SJSA1 (cell line): Measurements from ENCODE around the gene MALAT1. TPM values are rescaled to one million over a fixed set of nuclear protein-coding genes. Genes with fewer than 3 reads are reported as not detected.
"Not testable (repeated sequence)": the region's sequence is repeated elsewhere in the genome, so short reads cannot be mapped to it uniquely, and the experiment has no call there.

Experiments used
- DNase-seq, 2 experiments: peaks; one replicate each; pipeline ENCODE4 v3.0.0-alpha.2; 2015 to 2020; ENCODE audit warnings: low spot score in 2 of 2, low read depth in 1 of 2
- H3K27ac ChIP-seq: fragments of 250-450 bp; sonication (Bioruptor Pico); 2 replicates; pipeline ENCODE4 v1.5.1; 2020; ENCODE audit warnings: mild to moderate bottlenecking, moderate library complexity
- H3K27me3 ChIP-seq: fragments of 250-450 bp; sonication (Bioruptor Pico); replicated peaks from 2 replicates; pipeline ENCODE4 v1.5.1; 2020; ENCODE audit warnings: mild to moderate bottlenecking, moderate library complexity
- H3K36me3 ChIP-seq: fragments of 250-450 bp; sonication (Bioruptor Pico); 2 replicates; pipeline ENCODE4 v1.5.1; 2020; ENCODE audit warnings: mild to moderate bottlenecking
- H3K4me1 ChIP-seq: fragments of 250-450 bp; sonication (Bioruptor Pico); replicated peaks from 2 replicates; pipeline ENCODE4 v1.6.1; 2021; ENCODE audit warnings: mild to moderate bottlenecking
- H3K4me3 ChIP-seq: fragments of 250-450 bp; sonication (Bioruptor Pico); 2 replicates; pipeline ENCODE4 v1.5.1; 2020; ENCODE audit warnings: mild to moderate bottlenecking
- H3K9me3 ChIP-seq: fragments of 250-450 bp; sonication (Bioruptor Pico); replicated peaks from 2 replicates; pipeline ENCODE4 v1.5.1; 2020; ENCODE audit warnings: mild to moderate bottlenecking
- total RNA-seq: library from RNA; depleted of rRNA; stranded (reverse); fragments of >200 nt; shearing (Covaris generic); gene quantifications from 2 replicates; pipeline ENCODE4 v1.2.3, GENCODE V29; 2014

MALAT1 gene
- total RNA-seq, 1 experiment from 2014 or later: 2,210 TPM

GRCh38 chr11:65472588-65473277, 26.1 kb upstream of the MALAT1 start:
- H3K27ac ChIP-seq: peak overlapping the region; percentile 84
- H3K36me3 ChIP-seq: peaks cover 10% of the 10 kb centered on the region
- peaks cover 45% of the 10 kb centered on the region for H3K4me1 ChIP-seq
- not testable (repeated sequence) for DNase-seq, H3K9me3 ChIP-seq, H3K27me3 ChIP-seq, H3K4me3 ChIP-seq

- H3K36me3 ChIP-seq: peaks cover 10% of the 10 kb centered on the region
- H3K9me3 ChIP-seq: no peaks in the 10 kb centered on the region
- DNase-seq: peak in 1 of 2 experiments; percentile 48
- peaks cover 50% of the 10 kb centered on the region for H3K4me1 ChIP-seq
- no peak overlapping the region for H3K4me3 ChIP-seq
- H3K27ac ChIP-seq: peak overlapping the region; percentile 84
- no peaks in the 10 kb centered on the region for H3K27me3 ChIP-seq
These were observed 25.5 kb upstream of the MALAT1 start for GRCh38 chr11:65473278-65473860.

- H3K27ac ChIP-seq: no peak overlapping the region
- H3K9me3 ChIP-seq: no peaks in the 10 kb centered on the region
- no peak overlapping the region for H3K4me3 ChIP-seq
- peaks cover 65% of the 10 kb centered on the region for H3K4me1 ChIP-seq
- H3K27me3 ChIP-seq: no peaks in the 10 kb centered on the region
- no peak for DNase-seq
- H3K36me3 ChIP-seq: peaks cover 10% of the 10 kb centered on the region
These were observed 24.0 kb upstream of the MALAT1 start for GRCh38 chr11:65474864-65475263.

- Histone ChIP-seq H3K4me1 (peaks cover 75% of the 10 kb centered on the region), H3K9me3 (no peaks in the 10 kb centered on the region), H3K36me3 (peaks cover 10% of the 10 kb centered on the region), H3K27ac (peak overlapping the region; percentile 93), H3K4me3 (peak overlapping the region; percentile 66), H3K27me3 (no peaks in the 10 kb centered on the region)
- no peak for DNase-seq
These were observed 22.2 kb upstream of the MALAT1 start for GRCh38 chr11:65476632-65477148.

- H3K4me3 ChIP-seq: peak overlapping the region; percentile 66
- no peaks in the 10 kb centered on the region for H3K9me3 ChIP-seq
- peak; percentile 99 for DNase-seq
- H3K36me3 ChIP-seq: peaks cover 10% of the 10 kb centered on the region
- H3K27ac ChIP-seq: peak overlapping the region; percentile 93
- peaks cover 75% of the 10 kb centered on the region for H3K4me1 ChIP-seq
- no peaks in the 10 kb centered on the region for H3K27me3 ChIP-seq
These were observed 21.5 kb upstream of the MALAT1 start for GRCh38 chr11:65477149-65477965.

- Histone ChIP-seq H3K27ac (peak overlapping the region; percentile 65), H3K4me3 (no peak overlapping the region), H3K4me1 (peaks cover 67% of the 10 kb centered on the region), H3K9me3 (no peaks in the 10 kb centered on the region), H3K27me3 (no peaks in the 10 kb centered on the region), H3K36me3 (peaks cover 10% of the 10 kb centered on the region)
- no peak for DNase-seq
These were observed 20.3 kb upstream of the MALAT1 start for GRCh38 chr11:65478388-65479183.

GRCh38 chr11:65479184-65480145, 19.4 kb upstream of the MALAT1 start:
- H3K36me3 ChIP-seq: peaks cover 10% of the 10 kb centered on the region
- peaks cover 65% of the 10 kb centered on the region for H3K4me1 ChIP-seq
- H3K27ac ChIP-seq: peak overlapping the region; percentile 65
- H3K9me3 ChIP-seq: no peaks in the 10 kb centered on the region
- H3K27me3 ChIP-seq: no peaks in the 10 kb centered on the region
- DNase-seq: peak; percentile 86 to 88
- H3K4me3 ChIP-seq: no peak overlapping the region

GRCh38 chr11:65482306-65482850, 16.5 kb upstream of the MALAT1 start:
- DNase-seq: peak in 1 of 2 experiments; percentile 67
- H3K4me3 ChIP-seq: no peak overlapping the region
- H3K4me1 ChIP-seq: peaks cover 70% of the 10 kb centered on the region

GRCh38 chr11:65485920-65486219, 13.0 kb upstream of the MALAT1 start:
- peaks cover 72% of the 10 kb centered on the region for H3K4me1 ChIP-seq
- no peak overlapping the region for H3K4me3 ChIP-seq
- no peak for DNase-seq

More at GRCh38 chr11:65482306-65482850, 16.5 kb upstream of the MALAT1 start:
- Histone ChIP-seq H3K36me3 (no peaks in the 10 kb centered on the region), H3K27me3 (no peaks in the 10 kb centered on the region), H3K9me3 (no peaks in the 10 kb centered on the region), H3K27ac (peak overlapping the region; percentile 65)

GRCh38 chr11:65486570-65487466, 12.0 kb upstream of the MALAT1 start:
- Histone ChIP-seq H3K4me3 (no peak overlapping the region), H3K36me3 (no peaks in the 10 kb centered on the region), H3K27ac (peak overlapping the region; percentile 92), H3K9me3 (no peaks in the 10 kb centered on the region), H3K27me3 (no peaks in the 10 kb centered on the region), H3K4me1 (peaks cover 72% of the 10 kb centered on the region)
- DNase-seq: no peak

More at GRCh38 chr11:65485920-65486219, 13.0 kb upstream of the MALAT1 start:
- Histone ChIP-seq H3K27ac (no peak overlapping the region), H3K9me3 (no peaks in the 10 kb centered on the region), H3K27me3 (no peaks in the 10 kb centered on the region), H3K36me3 (no peaks in the 10 kb centered on the region)

GRCh38 chr11:65487467-65488272, 11.2 kb upstream of the MALAT1 start:
- no peaks in the 10 kb centered on the region for H3K9me3 ChIP-seq
- no peaks in the 10 kb centered on the region for H3K27me3 ChIP-seq
- peaks cover 72% of the 10 kb centered on the region for H3K4me1 ChIP-seq
- peak overlapping the region; percentile 92 for H3K27ac ChIP-seq
- no peaks in the 10 kb centered on the region for H3K36me3 ChIP-seq
- peak; percentile 99 to 100 for DNase-seq
- no peak overlapping the region for H3K4me3 ChIP-seq
